H9 (cell line): ENCODE results near the gene FNIP2. TPM values are rescaled to one million over a fixed set of nuclear protein-coding genes. Genes with fewer than 3 reads are reported as not detected.

Experiments
- DNase-seq: peaks from one replicate; pipeline ENCODE4 v3.0.0-alpha.2; 2017
- H2AFZ ChIP-seq: one replicate; pipeline ENCODE4 v1.6.1; 2013; ENCODE audit warnings: mild to moderate bottlenecking, low read length, control low read depth, moderate library complexity
- H2AK5ac ChIP-seq: 2 replicates; pipeline ENCODE4 v1.6.1; 2013; ENCODE audit warnings: low read length, control low read depth, mixed read lengths; ENCODE audit not compliant: insufficient read length
- H2BK120ac ChIP-seq: one replicate; pipeline ENCODE4 v1.6.1; 2013; ENCODE audit warnings: low read depth, mild to moderate bottlenecking, low read length, control low read depth, inconsistent platforms; ENCODE audit not compliant: poor library complexity, severe bottlenecking
- H2BK12ac ChIP-seq: 2 replicates; pipeline ENCODE4 v1.6.1; 2013; ENCODE audit warnings: low read length, control low read depth, mixed read lengths, low read depth; ENCODE audit not compliant: insufficient read length
- H2BK15ac ChIP-seq: 2 replicates; pipeline ENCODE4 v1.6.1; 2013; ENCODE audit warnings: low read depth, low read length, control low read depth
- H2BK20ac ChIP-seq: one replicate; pipeline ENCODE4 v1.6.1; 2013; ENCODE audit warnings: low read depth, mild to moderate bottlenecking, low read length, control low read depth, inconsistent platforms; ENCODE audit not compliant: poor library complexity, severe bottlenecking
- H2BK5ac ChIP-seq: 2 replicates; pipeline ENCODE4 v1.6.1; 2013; ENCODE audit warnings: low read length, control low read depth, mixed read lengths; ENCODE audit not compliant: insufficient read length
- H3K14ac ChIP-seq: 2 replicates; pipeline ENCODE4 v1.6.1; 2013; ENCODE audit warnings: low read length, control low read depth; ENCODE audit not compliant: insufficient read depth
- H3K18ac ChIP-seq: 2 replicates; pipeline ENCODE4 v1.6.1; 2013; ENCODE audit warnings: low read depth, mild to moderate bottlenecking, mixed read lengths, low read length, control low read depth; ENCODE audit not compliant: insufficient read length
- H3K23ac ChIP-seq: 2 replicates; pipeline ENCODE4 v1.6.1; 2013; ENCODE audit warnings: low read length, control low read depth, mixed read lengths, low read depth; ENCODE audit not compliant: insufficient read length
- H3K23me2 ChIP-seq: 2 replicates; pipeline ENCODE4 v1.6.1; 2013; ENCODE audit warnings: low read depth, mild to moderate bottlenecking, mixed read lengths, low read length, control low read depth; ENCODE audit not compliant: insufficient read length, poor library complexity, severe bottlenecking
- H3K27ac ChIP-seq: 2 replicates; pipeline ENCODE4 v1.5.1; 2013; ENCODE audit warnings: low read length, control low read depth, mixed read lengths, low read depth; ENCODE audit not compliant: insufficient read length
- H3K27me3 ChIP-seq: 2 replicates; pipeline ENCODE4 v1.6.1; 2013; ENCODE audit warnings: low read length, control low read depth, inconsistent platforms; ENCODE audit not compliant: insufficient read depth
- H3K4ac ChIP-seq: 2 replicates; pipeline ENCODE4 v1.6.1; 2013; ENCODE audit warnings: low read depth, mild to moderate bottlenecking, control low read depth, inconsistent platforms, low read length, moderate library complexity
- H3K4me1 ChIP-seq: 2 replicates; pipeline ENCODE4 v1.6.1; 2013; ENCODE audit warnings: low read length, control low read depth, inconsistent platforms; ENCODE audit not compliant: insufficient read depth
- H3K4me2 ChIP-seq: 2 replicates; pipeline ENCODE4 v1.6.1; 2013; ENCODE audit warnings: low read length, control low read depth, mixed read lengths; ENCODE audit not compliant: insufficient read length, insufficient read depth
- H3K56ac ChIP-seq: 2 replicates; pipeline ENCODE4 v1.6.1; 2013; ENCODE audit warnings: low read depth, mild to moderate bottlenecking, mixed read lengths, low read length, control low read depth; ENCODE audit not compliant: insufficient read length
- H3K79me1 ChIP-seq: 2 replicates; pipeline ENCODE4 v1.6.1; 2013; ENCODE audit warnings: low read depth, mild to moderate bottlenecking, moderate library complexity, low read length, control low read depth, inconsistent platforms; ENCODE audit not compliant: insufficient read depth, poor library complexity, severe bottlenecking
- H3K79me2 ChIP-seq: 2 replicates; pipeline ENCODE4 v1.6.1; 2013; ENCODE audit warnings: low read length, control low read depth, inconsistent platforms; ENCODE audit not compliant: insufficient read depth
- H3K9ac ChIP-seq: 2 replicates; pipeline ENCODE4 v1.6.1; 2013; ENCODE audit warnings: low read length, control low read depth, mixed read lengths; ENCODE audit not compliant: insufficient read length; ENCODE audit errors: extremely low read depth
- H3K9me3 ChIP-seq: one replicate; pipeline ENCODE4 v1.6.1; 2013; ENCODE audit warnings: low read depth, low read length, inconsistent platforms; ENCODE audit not compliant: control insufficient read depth
- H3T11ph ChIP-seq: one replicate; pipeline ENCODE4 v1.6.1; 2013; ENCODE audit warnings: mild to moderate bottlenecking, low read length, control low read depth, inconsistent platforms
- H4K20me1 ChIP-seq: one replicate; pipeline ENCODE4 v1.6.1; 2013; ENCODE audit not compliant: control insufficient read depth, insufficient read length, insufficient read depth
- H4K5ac ChIP-seq: 2 replicates; pipeline ENCODE4 v1.6.1; 2013; ENCODE audit warnings: low read depth, mild to moderate bottlenecking, mixed read lengths, low read length, control low read depth; ENCODE audit not compliant: insufficient read length
- H4K8ac ChIP-seq: replicated peaks from 2 replicates; pipeline ENCODE4 v1.6.1; 2013; ENCODE audit warnings: low read length, control low read depth, mixed read lengths, low read depth; ENCODE audit not compliant: insufficient read length
- H4K91ac ChIP-seq: 2 replicates; pipeline ENCODE4 v1.6.1; 2013; ENCODE audit warnings: low read depth, mild to moderate bottlenecking, moderate library complexity, mixed read lengths, low read length, control low read depth; ENCODE audit not compliant: insufficient read length
- H3K27ac Mint-ChIP-seq, 3 experiments: 2 replicates in 2 of 3; 3 replicates in 1 of 3; pipeline ENCODE4 v1.8.0; 2020 to 2021; ENCODE audit warnings: mixed read lengths in 3 of 3, mild to moderate bottlenecking in 1 of 3, moderate library complexity in 1 of 3
- H3K27me3 Mint-ChIP-seq: 2 replicates; pipeline ENCODE4 v1.8.0; 2021; ENCODE audit warnings: low read depth, mild to moderate bottlenecking, moderate library complexity, mixed read lengths
- H3K36me3 Mint-ChIP-seq, 3 experiments: 2 replicates in 2 of 3; 3 replicates in 1 of 3; pipeline ENCODE4 v1.8.0; 2020 to 2021; ENCODE audit warnings: low read depth in 3 of 3, mixed read lengths in 3 of 3; ENCODE audit not compliant: insufficient read depth in 1 of 3
- H3K4me1 Mint-ChIP-seq, 2 experiments: 2 replicates each; pipeline ENCODE4 v1.8.0; 2020; ENCODE audit warnings: mixed read lengths in 2 of 2
- H3K4me3 Mint-ChIP-seq, 2 experiments: 2 replicates in 1 of 2; 3 replicates in 1 of 2; pipeline ENCODE4 v1.8.0; 2020 to 2021; ENCODE audit warnings: mild to moderate bottlenecking in 2 of 2, mixed read lengths in 2 of 2, moderate library complexity in 1 of 2
- H3K9me3 Mint-ChIP-seq, 2 experiments: 2 replicates in 1 of 2; 3 replicates in 1 of 2; pipeline ENCODE4 v1.8.0; 2020; ENCODE audit warnings: mild to moderate bottlenecking in 2 of 2, mixed read lengths in 2 of 2, moderate library complexity in 1 of 2
- CTCF ChIP-seq: fragments of 200-600 bp; sonication (generic); conservative IDR thresholded peaks from 3 replicates; pipeline ENCODE4 v1.8.0; 2021; ENCODE audit warnings: antibody characterized with exemption, mild to moderate bottlenecking
- WGBS: extraction: QIAGEN DNeasy Blood & Tissue Kit; methylation state at CpG from one replicate; pipeline ENCODE4 v1.1.7; 2013; ENCODE audit warnings: missing lambda C conversion rate, low lambda C conversion rate, mixed read lengths; ENCODE audit not compliant: insufficient read length; ENCODE audit errors: extremely low coverage; 5-methylcytosine and 5-hydroxymethylcytosine counted together
- total RNA-seq: library from RNA; stranded (reverse); gene quantifications from 2 replicates; pipeline ENCODE4 v1.2.1, GENCODE V29; 2021

The FNIP2 gene
- total RNA-seq, 1 experiment from 2014 or later, result 9.6 TPM

- no peak overlapping the region for H3K4me2 ChIP-seq
Measured at GRCh38 chr4:158809611-158810486, 41.0 kb downstream of the FNIP2 start.

More at GRCh38 chr4:158809611-158810486, 41.0 kb downstream of the FNIP2 start:
- H3T11ph ChIP-seq, result no peak overlapping the region
- no peak overlapping the region for H3K23ac ChIP-seq
- H3K27ac Mint-ChIP-seq, result no peak overlapping the region
- H4K91ac ChIP-seq, result no peak overlapping the region
- H3K4me1 ChIP-seq, result peaks cover 6% of the 10 kb centered on the region; the same call in 1 of the 2 replicates
- no peaks in the 10 kb centered on the region for H4K20me1 ChIP-seq
- H3K9me3 Mint-ChIP-seq, result no peaks in the 10 kb centered on the region
- H4K5ac ChIP-seq, result no peak overlapping the region
- no peak overlapping the region for H3K14ac ChIP-seq
- H2AK5ac ChIP-seq, result no peak overlapping the region
- H3K27ac ChIP-seq, result no peak overlapping the region
- no peaks in the 10 kb centered on the region for H3K36me3 Mint-ChIP-seq
- no peak overlapping the region for H2BK15ac ChIP-seq
- no peaks in the 10 kb centered on the region for H3K79me1 ChIP-seq
- no peak overlapping the region for H3K4ac ChIP-seq
- peaks cover 28 to 32% of the 10 kb centered on the region in 2 experiments for H3K4me1 Mint-ChIP-seq
- no peaks in the 10 kb centered on the region for H3K27me3 Mint-ChIP-seq
- H3K9ac ChIP-seq, result no peak overlapping the region
- H2AFZ ChIP-seq, result no peak overlapping the region
- no peak overlapping the region for H4K8ac ChIP-seq
- no peak for TF ChIP-seq CTCF
- no peak for DNase-seq
- no peak overlapping the region for H3K4me3 Mint-ChIP-seq
- WGBS, result no CpG with 5 or more reads among the region's 6 CpGs
- 0 out of 2 replicates have a peak, but pooled peaks cover 2% of the 10 kb centered on the region for H3K79me2 ChIP-seq
- H2BK12ac ChIP-seq, result no peak overlapping the region
- H3K23me2 ChIP-seq, result no peaks in the 10 kb centered on the region
- no peak overlapping the region for H2BK5ac ChIP-seq
- no peak overlapping the region for H2BK120ac ChIP-seq
- H2BK20ac ChIP-seq, result no peak overlapping the region
- no peaks in the 10 kb centered on the region; the same call in 1 of the 2 replicates for H3K27me3 ChIP-seq
- no peak overlapping the region for H3K18ac ChIP-seq
- H3K56ac ChIP-seq, result no peak overlapping the region
- no peaks in the 10 kb centered on the region for H3K9me3 ChIP-seq
